HG03469 (cell line): ENCODE results near the gene ATP5PD.

ENCODE experiments used
- ATAC-seq: cut with Tn5 transposase; IDR thresholded peaks from one replicate; pipeline ENCODE4 v1.9.1; 2021; ENCODE audit warnings: mild to moderate bottlenecking, moderate library complexity, moderate number of reproducible peaks; ENCODE audit not compliant: unreplicated experiment

The ATP5PD gene

GRCh38 chr17:75001915-75002843, 44.6 kb downstream of the ATP5PD start:
- no peak for ATAC-seq

- ATAC-seq: no peak
Measured at GRCh38 chr17:74999523-74999922, 47.2 kb downstream of the ATP5PD start.

- no peak for ATAC-seq
Measured at GRCh38 chr17:74998783-74999182, 48.0 kb downstream of the ATP5PD start.

GRCh38 chr17:74995847-74996246, 50.9 kb downstream of the ATP5PD start:
- ATAC-seq: no peak

- no peak for ATAC-seq
Measured at GRCh38 chr17:74994440-74994839, 52.3 kb downstream of the ATP5PD start.

GRCh38 chr17:74992223-74992622, 54.5 kb downstream of the ATP5PD start:
- ATAC-seq: no peak

GRCh38 chr17:74990581-74991105, 56.1 kb downstream of the ATP5PD start:
- ATAC-seq: no peak
